H9 (cell line): Measurements from ENCODE around the gene CSRP3. TPM values are rescaled to one million over a fixed set of nuclear protein-coding genes. Genes with fewer than 3 reads are reported as not detected.

Source experiments
- DNase-seq: peaks from one replicate; pipeline ENCODE4 v3.0.0-alpha.2; 2017
- H2AFZ ChIP-seq: one replicate; pipeline ENCODE4 v1.6.1; 2013; ENCODE audit warnings: mild to moderate bottlenecking, low read length, control low read depth, moderate library complexity
- H2AK5ac ChIP-seq: 2 replicates; pipeline ENCODE4 v1.6.1; 2013; ENCODE audit warnings: low read length, control low read depth, mixed read lengths; ENCODE audit not compliant: insufficient read length
- H2BK120ac ChIP-seq: one replicate; pipeline ENCODE4 v1.6.1; 2013; ENCODE audit warnings: low read depth, mild to moderate bottlenecking, low read length, control low read depth, inconsistent platforms; ENCODE audit not compliant: poor library complexity, severe bottlenecking
- H2BK12ac ChIP-seq: 2 replicates; pipeline ENCODE4 v1.6.1; 2013; ENCODE audit warnings: low read length, control low read depth, mixed read lengths, low read depth; ENCODE audit not compliant: insufficient read length
- H2BK15ac ChIP-seq: 2 replicates; pipeline ENCODE4 v1.6.1; 2013; ENCODE audit warnings: low read depth, low read length, control low read depth
- H2BK20ac ChIP-seq: one replicate; pipeline ENCODE4 v1.6.1; 2013; ENCODE audit warnings: low read depth, mild to moderate bottlenecking, low read length, control low read depth, inconsistent platforms; ENCODE audit not compliant: poor library complexity, severe bottlenecking
- H2BK5ac ChIP-seq: 2 replicates; pipeline ENCODE4 v1.6.1; 2013; ENCODE audit warnings: low read length, control low read depth, mixed read lengths; ENCODE audit not compliant: insufficient read length
- H3K14ac ChIP-seq: 2 replicates; pipeline ENCODE4 v1.6.1; 2013; ENCODE audit warnings: low read length, control low read depth; ENCODE audit not compliant: insufficient read depth
- H3K18ac ChIP-seq: 2 replicates; pipeline ENCODE4 v1.6.1; 2013; ENCODE audit warnings: low read depth, mild to moderate bottlenecking, mixed read lengths, low read length, control low read depth; ENCODE audit not compliant: insufficient read length
- H3K23ac ChIP-seq: 2 replicates; pipeline ENCODE4 v1.6.1; 2013; ENCODE audit warnings: low read length, control low read depth, mixed read lengths, low read depth; ENCODE audit not compliant: insufficient read length
- H3K23me2 ChIP-seq: 2 replicates; pipeline ENCODE4 v1.6.1; 2013; ENCODE audit warnings: low read depth, mild to moderate bottlenecking, mixed read lengths, low read length, control low read depth; ENCODE audit not compliant: insufficient read length, poor library complexity, severe bottlenecking
- H3K27ac ChIP-seq: 2 replicates; pipeline ENCODE4 v1.5.1; 2013; ENCODE audit warnings: low read length, control low read depth, mixed read lengths, low read depth; ENCODE audit not compliant: insufficient read length
- H3K27me3 ChIP-seq: 2 replicates; pipeline ENCODE4 v1.6.1; 2013; ENCODE audit warnings: low read length, control low read depth, inconsistent platforms; ENCODE audit not compliant: insufficient read depth
- H3K4ac ChIP-seq: 2 replicates; pipeline ENCODE4 v1.6.1; 2013; ENCODE audit warnings: low read depth, mild to moderate bottlenecking, control low read depth, inconsistent platforms, low read length, moderate library complexity
- H3K4me1 ChIP-seq: 2 replicates; pipeline ENCODE4 v1.6.1; 2013; ENCODE audit warnings: low read length, control low read depth, inconsistent platforms; ENCODE audit not compliant: insufficient read depth
- H3K4me2 ChIP-seq: 2 replicates; pipeline ENCODE4 v1.6.1; 2013; ENCODE audit warnings: low read length, control low read depth, mixed read lengths; ENCODE audit not compliant: insufficient read length, insufficient read depth
- H3K56ac ChIP-seq: 2 replicates; pipeline ENCODE4 v1.6.1; 2013; ENCODE audit warnings: low read depth, mild to moderate bottlenecking, mixed read lengths, low read length, control low read depth; ENCODE audit not compliant: insufficient read length
- H3K79me1 ChIP-seq: 2 replicates; pipeline ENCODE4 v1.6.1; 2013; ENCODE audit warnings: low read depth, mild to moderate bottlenecking, moderate library complexity, low read length, control low read depth, inconsistent platforms; ENCODE audit not compliant: insufficient read depth, poor library complexity, severe bottlenecking
- H3K79me2 ChIP-seq: 2 replicates; pipeline ENCODE4 v1.6.1; 2013; ENCODE audit warnings: low read length, control low read depth, inconsistent platforms; ENCODE audit not compliant: insufficient read depth
- H3K9ac ChIP-seq: 2 replicates; pipeline ENCODE4 v1.6.1; 2013; ENCODE audit warnings: low read length, control low read depth, mixed read lengths; ENCODE audit not compliant: insufficient read length; ENCODE audit errors: extremely low read depth
- H3K9me3 ChIP-seq: one replicate; pipeline ENCODE4 v1.6.1; 2013; ENCODE audit warnings: low read depth, low read length, inconsistent platforms; ENCODE audit not compliant: control insufficient read depth
- H3T11ph ChIP-seq: one replicate; pipeline ENCODE4 v1.6.1; 2013; ENCODE audit warnings: mild to moderate bottlenecking, low read length, control low read depth, inconsistent platforms
- H4K20me1 ChIP-seq: one replicate; pipeline ENCODE4 v1.6.1; 2013; ENCODE audit not compliant: control insufficient read depth, insufficient read length, insufficient read depth
- H4K5ac ChIP-seq: 2 replicates; pipeline ENCODE4 v1.6.1; 2013; ENCODE audit warnings: low read depth, mild to moderate bottlenecking, mixed read lengths, low read length, control low read depth; ENCODE audit not compliant: insufficient read length
- H4K8ac ChIP-seq: replicated peaks from 2 replicates; pipeline ENCODE4 v1.6.1; 2013; ENCODE audit warnings: low read length, control low read depth, mixed read lengths, low read depth; ENCODE audit not compliant: insufficient read length
- H4K91ac ChIP-seq: 2 replicates; pipeline ENCODE4 v1.6.1; 2013; ENCODE audit warnings: low read depth, mild to moderate bottlenecking, moderate library complexity, mixed read lengths, low read length, control low read depth; ENCODE audit not compliant: insufficient read length
- H3K27ac Mint-ChIP-seq, 3 experiments: 2 replicates in 2 of 3; 3 replicates in 1 of 3; pipeline ENCODE4 v1.8.0; 2020 to 2021; ENCODE audit warnings: mixed read lengths in 3 of 3, mild to moderate bottlenecking in 1 of 3, moderate library complexity in 1 of 3
- H3K27me3 Mint-ChIP-seq: 2 replicates; pipeline ENCODE4 v1.8.0; 2021; ENCODE audit warnings: low read depth, mild to moderate bottlenecking, moderate library complexity, mixed read lengths
- H3K36me3 Mint-ChIP-seq, 3 experiments: 2 replicates in 2 of 3; 3 replicates in 1 of 3; pipeline ENCODE4 v1.8.0; 2020 to 2021; ENCODE audit warnings: low read depth in 3 of 3, mixed read lengths in 3 of 3; ENCODE audit not compliant: insufficient read depth in 1 of 3
- H3K4me1 Mint-ChIP-seq, 2 experiments: 2 replicates each; pipeline ENCODE4 v1.8.0; 2020; ENCODE audit warnings: mixed read lengths in 2 of 2
- H3K4me3 Mint-ChIP-seq, 2 experiments: 2 replicates in 1 of 2; 3 replicates in 1 of 2; pipeline ENCODE4 v1.8.0; 2020 to 2021; ENCODE audit warnings: mild to moderate bottlenecking in 2 of 2, mixed read lengths in 2 of 2, moderate library complexity in 1 of 2
- H3K9me3 Mint-ChIP-seq, 2 experiments: 2 replicates in 1 of 2; 3 replicates in 1 of 2; pipeline ENCODE4 v1.8.0; 2020; ENCODE audit warnings: mild to moderate bottlenecking in 2 of 2, mixed read lengths in 2 of 2, moderate library complexity in 1 of 2
- WGBS: extraction: QIAGEN DNeasy Blood & Tissue Kit; methylation state at CpG from one replicate; pipeline ENCODE4 v1.1.7; 2013; ENCODE audit warnings: missing lambda C conversion rate, low lambda C conversion rate, mixed read lengths; ENCODE audit not compliant: insufficient read length; ENCODE audit errors: extremely low coverage; 5-methylcytosine and 5-hydroxymethylcytosine counted together
- total RNA-seq: library from RNA; stranded (reverse); gene quantifications from 2 replicates; pipeline ENCODE4 v1.2.1, GENCODE V29; 2021
- TF ChIP-seq, protein P1 (sequence below): fragments of 200-600 bp; sonication (generic); conservative IDR thresholded peaks from 3 replicates; pipeline ENCODE4 v1.8.0; 2021; ENCODE audit warnings: antibody characterized with exemption, mild to moderate bottlenecking

CSRP3 gene
- total RNA-seq, 1 experiment from 2014 or later, result not detected

DNA sequence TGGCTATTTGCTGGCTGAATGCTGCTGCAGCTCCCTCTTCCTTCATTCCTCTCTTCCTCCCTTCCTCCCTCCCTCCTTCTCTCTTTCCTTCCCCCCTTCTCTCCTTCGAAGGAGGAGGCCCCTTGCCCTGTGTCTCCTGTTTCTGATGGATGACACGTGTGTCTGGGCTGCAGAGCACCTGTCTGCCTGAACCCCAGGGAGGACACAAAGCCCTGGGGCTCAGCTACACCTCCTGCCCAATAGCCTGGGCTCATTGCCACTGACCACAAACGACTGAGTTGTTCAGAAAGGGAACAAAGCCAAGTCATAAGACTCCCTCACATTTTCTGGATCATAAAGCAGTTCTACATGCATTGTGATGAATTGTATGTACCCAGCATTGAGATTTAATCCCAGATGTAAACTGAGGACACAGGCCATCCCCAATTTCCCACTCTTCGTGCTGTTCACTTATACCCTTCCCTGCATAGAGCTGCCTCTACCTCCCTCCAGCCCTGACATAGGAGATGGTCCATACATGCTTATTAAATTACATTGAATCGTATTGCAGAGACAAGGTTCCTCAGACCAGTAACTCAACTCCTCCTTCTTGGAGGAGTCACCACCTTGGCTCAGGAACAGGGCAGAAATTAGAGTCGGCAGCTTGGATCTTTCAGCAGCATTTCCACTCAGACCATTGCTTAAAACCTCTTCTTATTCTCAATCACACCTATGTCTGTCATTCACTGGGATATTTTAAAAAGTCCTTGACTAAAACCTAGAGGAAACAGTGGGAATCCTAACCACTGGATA lies 1.2 kb downstream of the CSRP3 start:
- Histone ChIP-seq H2BK12ac (no peak overlapping the region), H3K4me1 (no peaks in the 10 kb centered on the region), H3K27ac (no peak overlapping the region), H3K79me1 (no peaks in the 10 kb centered on the region), H3K4me2 (no peak overlapping the region), H4K5ac (no peak overlapping the region), H3K18ac (no peak overlapping the region), H4K20me1 (no peaks in the 10 kb centered on the region), H2BK15ac (no peak overlapping the region), H3T11ph (no peak overlapping the region), H4K91ac (no peak overlapping the region), H3K56ac (no peak overlapping the region), H2BK5ac (no peak overlapping the region), H3K4ac (no peak overlapping the region), H2BK20ac (no peak overlapping the region), H2BK120ac (no peak overlapping the region), H3K9ac (no peak overlapping the region), H3K27me3 (no peaks in the 10 kb centered on the region), H3K79me2 (no peaks in the 10 kb centered on the region), H2AK5ac (no peak overlapping the region), H4K8ac (no peak overlapping the region), H3K14ac (no peak overlapping the region), H3K23ac (no peak overlapping the region), H3K9me3 (no peaks in the 10 kb centered on the region), H3K23me2 (no peaks in the 10 kb centered on the region), H2AFZ (no peak overlapping the region)
- WGBS, result no CpG with 5 or more reads among the region's 6 CpGs
- H3K27ac Mint-ChIP-seq, result no peak overlapping the region
- no peaks in the 10 kb centered on the region for H3K4me1 Mint-ChIP-seq
- H3K36me3 Mint-ChIP-seq, result peaks cover 0 to 3% (median 0%) of the 10 kb centered on the region in 3 experiments; a peak in 1 of 7 replicates
- TF ChIP-seq, protein P1, sequence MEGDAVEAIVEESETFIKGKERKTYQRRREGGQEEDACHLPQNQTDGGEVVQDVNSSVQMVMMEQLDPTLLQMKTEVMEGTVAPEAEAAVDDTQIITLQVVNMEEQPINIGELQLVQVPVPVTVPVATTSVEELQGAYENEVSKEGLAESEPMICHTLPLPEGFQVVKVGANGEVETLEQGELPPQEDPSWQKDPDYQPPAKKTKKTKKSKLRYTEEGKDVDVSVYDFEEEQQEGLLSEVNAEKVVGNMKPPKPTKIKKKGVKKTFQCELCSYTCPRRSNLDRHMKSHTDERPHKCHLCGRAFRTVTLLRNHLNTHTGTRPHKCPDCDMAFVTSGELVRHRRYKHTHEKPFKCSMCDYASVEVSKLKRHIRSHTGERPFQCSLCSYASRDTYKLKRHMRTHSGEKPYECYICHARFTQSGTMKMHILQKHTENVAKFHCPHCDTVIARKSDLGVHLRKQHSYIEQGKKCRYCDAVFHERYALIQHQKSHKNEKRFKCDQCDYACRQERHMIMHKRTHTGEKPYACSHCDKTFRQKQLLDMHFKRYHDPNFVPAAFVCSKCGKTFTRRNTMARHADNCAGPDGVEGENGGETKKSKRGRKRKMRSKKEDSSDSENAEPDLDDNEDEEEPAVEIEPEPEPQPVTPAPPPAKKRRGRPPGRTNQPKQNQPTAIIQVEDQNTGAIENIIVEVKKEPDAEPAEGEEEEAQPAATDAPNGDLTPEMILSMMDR, result no peak
- peaks cover 5% of the 10 kb centered on the region; the same call in 1 of the 2 replicates for H3K27me3 Mint-ChIP-seq
- peaks cover 0 to 7% of the 10 kb centered on the region in 2 experiments; a peak in 2 of 5 replicates for H3K9me3 Mint-ChIP-seq
- H3K4me3 Mint-ChIP-seq, result no peak overlapping the region
- DNase-seq, result no peak
